HG03064 (cell line): ENCODE results near the gene HOXD4.

Source experiments
- ATAC-seq: cut with Tn5 transposase; IDR thresholded peaks from one replicate; pipeline ENCODE4 v1.9.1; 2021; ENCODE audit warnings: low read depth; ENCODE audit not compliant: unreplicated experiment

The HOXD4 gene

GRCh38 chr2:176155356-176156044 lies 4.2 kb downstream of the HOXD4 start:
- no peak for ATAC-seq

- no peak for ATAC-seq
These were observed 5.0 kb downstream of the HOXD4 start for GRCh38 chr2:176156301-176156806.

GRCh38 chr2:176156807-176157498 lies 5.6 kb downstream of the HOXD4 start, which contains the start of gene HOXD3:
Gene HOXD3, plus strand, starts transcription at chr2:176157307. Its CDS starts 11,808 bp downstream, at chr2:176169115.
- no peak for ATAC-seq

GRCh38 chr2:176157499-176158185 lies 6.3 kb downstream of the HOXD4 start:
- no peak for ATAC-seq

- ATAC-seq, result no peak
These were observed 6.8 kb downstream of the HOXD4 start for GRCh38 chr2:176158186-176158591.

- ATAC-seq, result no peak
These were observed 7.7 kb downstream of the HOXD4 start for GRCh38 chr2:176158855-176159662.

- no peak for ATAC-seq
These were observed 8.4 kb downstream of the HOXD4 start for GRCh38 chr2:176159663-176160250.

- no peak for ATAC-seq
These were observed 9.1 kb downstream of the HOXD4 start for GRCh38 chr2:176160251-176160985.

GRCh38 chr2:176160986-176161824 lies 9.9 kb downstream of the HOXD4 start:
- ATAC-seq, result no peak

- ATAC-seq, result no peak
These were observed 10.7 kb downstream of the HOXD4 start for GRCh38 chr2:176161825-176162626.

- no peak for ATAC-seq
These were observed 11.7 kb downstream of the HOXD4 start for GRCh38 chr2:176162911-176163671.

- ATAC-seq, result no peak
These were observed 12.3 kb downstream of the HOXD4 start for GRCh38 chr2:176163672-176164056.

- no peak for ATAC-seq
These were observed 12.9 kb downstream of the HOXD4 start for GRCh38 chr2:176164201-176164600.

GRCh38 chr2:176164611-176165369 lies 13.4 kb downstream of the HOXD4 start:
- ATAC-seq, result no peak

- ATAC-seq, result no peak
These were observed 14.2 kb downstream of the HOXD4 start for GRCh38 chr2:176165370-176166050.

GRCh38 chr2:176166272-176166671 lies 14.9 kb downstream of the HOXD4 start:
- ATAC-seq, result no peak
